GM12878 (cell line): Measurements from ENCODE around the gene TRIM40. TPM values are rescaled to one million over a fixed set of nuclear protein-coding genes. Genes with fewer than 3 reads are reported as not detected.

Source experiments
- ATAC-seq: fragments of 200-7000 bp; cut with Tn5 transposase; 3 replicates; pipeline ENCODE4 v1.9.1; 2020; ENCODE audit warnings: mild to moderate bottlenecking, moderate library complexity
- BruUV-seq: library from RNA; stranded (reverse); fragments of 400-500 nt; replicated peaks from 2 replicates; lab custom pipeline; 2021; lab: Mats Ljungman, UMichigan
- CTCF ChIA-PET: fragments of 300-600 bp; sonication (Branson Sonifier 250); formaldehyde crosslinking; extraction: SDS; loops from one replicate; lab custom pipeline; 2021; ENCODE audit warnings: inconsistent platforms; lab: Yijun Ruan, JAX
- POLR2A ChIA-PET: fragments of 350-600 bp; formaldehyde crosslinking; extraction: SDS; loops from one replicate; lab custom pipeline; 2021; ENCODE audit warnings: inconsistent platforms; lab: Charles Lee
- RAD21 ChIA-PET: fragments of 300-600 bp; sonication (Branson Sonifier 250); formaldehyde crosslinking; loops from one replicate; lab custom pipeline; 2023; ENCODE audit warnings: antibody characterized with exemption; ENCODE audit not compliant: unreplicated experiment; lab: Charles Lee
- SMC1A ChIA-PET: fragments of 300-600 bp; sonication (Branson Sonifier 250); formaldehyde crosslinking; loops from one replicate; lab custom pipeline; 2023; ENCODE audit not compliant: unreplicated experiment, uncharacterized antibody; lab: Charles Lee
- DNase-seq: peaks from one replicate; pipeline ENCODE4 v3.0.0-alpha.2; 2011; ENCODE audit warnings: low read depth, low spot score
- FAIRE-seq: peaks from 3 replicates; lab custom pipeline; 2011; peaks lifted over from hg19 to GRCh38; lab: Jason Lieb, UNC
- H2AFZ ChIP-seq: 2 replicates; pipeline ENCODE4 v1.6.0; 2011; ENCODE audit warnings: low read depth, low read length, control low read depth; ENCODE audit not compliant: control insufficient read depth
- H3K27ac ChIP-seq: 2 replicates; pipeline ENCODE4 v1.5.1; 2011; ENCODE audit warnings: control low read depth; ENCODE audit not compliant: control insufficient read depth, insufficient read depth
- H3K27me3 ChIP-seq, 2 experiments: replicated peaks in 1 of 2; 2 replicates each; pipeline versions ENCODE4 v1.6.0 to v1.6.1; 2011; ENCODE audit warnings: low read length in 1 of 2; ENCODE audit not compliant: control insufficient read depth in 2 of 2, insufficient read depth in 2 of 2
- H3K36me3 ChIP-seq, 2 experiments: 2 replicates each; pipeline ENCODE4 v1.5.1; 2011; ENCODE audit warnings: low read length in 1 of 2; ENCODE audit not compliant: control insufficient read depth in 2 of 2, insufficient read depth in 2 of 2
- H3K4me1 ChIP-seq: 2 replicates; pipeline ENCODE4 v1.6.1; 2011; ENCODE audit warnings: mild to moderate bottlenecking, low read length, moderate library complexity, mixed read lengths; ENCODE audit not compliant: control insufficient read depth, insufficient read depth
- H3K4me2 ChIP-seq: 2 replicates; pipeline ENCODE4 v1.6.0; 2011; ENCODE audit warnings: control low read depth; ENCODE audit not compliant: control insufficient read depth, insufficient read depth
- H3K4me3 ChIP-seq: fragments of 200-600 bp; sonication (generic); 2 replicates; pipeline ENCODE4 v1.5.1; 2016
- H3K79me2 ChIP-seq: 2 replicates; pipeline ENCODE4 v1.6.0; 2011; ENCODE audit warnings: low read length; ENCODE audit not compliant: control insufficient read depth, insufficient read depth
- H3K9ac ChIP-seq: 2 replicates; pipeline ENCODE4 v1.8.0; 2011; ENCODE audit warnings: low read length, control low read depth, mixed read lengths; ENCODE audit not compliant: control insufficient read depth, insufficient read depth
- H3K9me3 ChIP-seq: replicated peaks from 3 replicates; pipeline ENCODE4 v1.5.1; 2011; ENCODE audit warnings: mild to moderate bottlenecking, low read length; ENCODE audit not compliant: control insufficient read depth, insufficient read depth
- H4K20me1 ChIP-seq: 2 replicates; pipeline ENCODE4 v1.6.0; 2011; ENCODE audit not compliant: control insufficient read depth, insufficient read depth
- CBX5 ChIP-seq: sonication (generic); IDR thresholded peaks from 2 replicates; pipeline ENCODE4 v1.6.1; 2016; ENCODE audit warnings: low read depth, moderate library complexity, mild to moderate bottlenecking, inconsistent platforms
- CEBPZ ChIP-seq: fragments of 150-350 bp; IDR thresholded peaks from 2 replicates; pipeline ENCODE4 v1.6.1; 2016; ENCODE audit warnings: low read depth, low read length
- HCFC1 ChIP-seq: fragments of 150-350 bp; IDR thresholded peaks from 2 replicates; pipeline ENCODE4 v1.6.1; 2014; ENCODE audit warnings: low read length
- MEF2A ChIP-seq: IDR thresholded peaks from 2 replicates; pipeline ENCODE4 v1.6.1; 2011; ENCODE audit warnings: low read depth, mild to moderate bottlenecking, low read length, moderate library complexity; ENCODE audit not compliant: insufficient read depth
- MTA2 ChIP-seq: fragments of 450-650 bp; IDR thresholded peaks from 2 replicates; pipeline ENCODE4 v1.6.1; 2016; ENCODE audit warnings: low read depth, mild to moderate bottlenecking, moderate library complexity
- NFYB ChIP-seq: IDR thresholded peaks from 2 replicates; pipeline ENCODE4 v1.6.1; 2011; ENCODE audit warnings: low read depth, mild to moderate bottlenecking, low read length, improper control_type of control experiment, moderate library complexity; ENCODE audit not compliant: insufficient read depth
- RAD21 ChIP-seq: IDR thresholded peaks from 2 replicates; pipeline ENCODE4 v1.6.1; 2011; ENCODE audit warnings: mild to moderate bottlenecking, low read depth, low read length, moderate library complexity; ENCODE audit not compliant: insufficient read depth
- RBBP5 ChIP-seq: fragments of 200-600 bp; sonication (generic); conservative IDR thresholded peaks from 2 replicates; pipeline ENCODE4 v1.6.1; 2016
- SIN3A ChIP-seq: IDR thresholded peaks from 2 replicates; pipeline ENCODE4 v1.6.1; 2012; ENCODE audit warnings: low read depth, low read length, improper control_type of control experiment
- STAT3 ChIP-seq: IDR thresholded peaks from 2 replicates; pipeline ENCODE4 v1.6.1; 2011; ENCODE audit warnings: low read depth, low read length, improper control_type of control experiment
- SUZ12 ChIP-seq: fragments of 200-600 bp; sonication (generic); IDR thresholded peaks from one replicate; pipeline ENCODE4 v1.6.1; 2018; ENCODE audit warnings: antibody characterized with exemption, mild to moderate bottlenecking; ENCODE audit not compliant: unreplicated experiment
- ZNF274 ChIP-seq: IDR thresholded peaks from one replicate; pipeline ENCODE4 v1.8.0; 2011; ENCODE audit not compliant: insufficient read length, insufficient read depth
- WGBS: methylation state at CpG from one replicate; pipeline ENCODE4 v1.1.6; 2016; ENCODE audit warnings: low lambda C conversion rate; ENCODE audit not compliant: insufficient replicate concordance, insufficient coverage; ENCODE audit errors: missing lambda C conversion rate; 5-methylcytosine and 5-hydroxymethylcytosine counted together
- in situ Hi-C: fragments of 300-500 bp; cut with MboI; formaldehyde crosslinking; loops from 9 replicates; pipeline ENCODE4 v1.14.3; 2018; ENCODE audit warnings: mixed read lengths
- intact Hi-C: fragments of 100-400 bp; cut with micrococcal nuclease; formaldehyde crosslinking; loops from one replicate; pipeline ENCODE4 v1.14.2; 2022; ENCODE audit not compliant: unreplicated experiment
- polyA plus RNA-seq, 11 experiments: library from polyadenylated mRNA; depleted of rRNA in 4 of 11; unstranded in 6 of 11; stranded (reverse) in 5 of 11; fragments of >200 nt; fragmentation: Nextera tagmentation in 4 of 11; fragmentation: Illumina TruSeq in 1 of 11; extraction: Ambion mirVana in 4 of 11; extraction: Trizol in 1 of 11; gene quantifications; 1 replicate in 1 of 11; 2 replicates in 10 of 11; pipeline versions ENCODE4 v1.2.1 to v1.2.3, GENCODE V29; 2011 to 2016; ENCODE audit warnings: inconsistent platforms in 2 of 11, missing spikeins in 2 of 11, low read depth in 1 of 11
- total RNA-seq, 4 experiments: library from RNA; depleted of rRNA in 3 of 4; stranded (reverse); fragments of >200 nt in 3 of 4; fragmentation: Illumina TruSeq in 1 of 4; extraction: Trizol in 1 of 4; gene quantifications; 2 replicates each; pipeline versions ENCODE4 v1.2.1 to v1.2.3, GENCODE V29; 2013 to 2021
- TF ChIP-seq, protein P1 (sequence below): fragments of 450-650 bp; IDR thresholded peaks from 2 replicates; pipeline ENCODE4 v1.6.1; 2016; ENCODE audit warnings: mild to moderate bottlenecking

The TRIM40 gene
- total and polyA plus RNA-seq, 10 of the 15 experiments (the other 5 are each of a cell fraction or from before 2014, with no cell fraction given), result not detected

- no peaks in the 10 kb centered on the region for H3K9me3 ChIP-seq
- intact Hi-C loops, result no loop called here
- ChIA-PET RAD21 (interaction anchor here (1.3 kb wide), 1 partner anchor 10 kb away, joined by 3 read pairs; no protein-coding TSS in a partner anchor), POLR2A (interaction anchor here (0.7 kb wide), 1 partner anchor 186 kb away, joined by 4 read pairs; no protein-coding TSS in a partner anchor), SMC1A (interaction anchor here (0.7 to 1.0 kb wide), 2 partner anchors 41 to 1744 kb away, joined by 3 read pairs; no protein-coding TSS in a partner anchor), CTCF (interaction anchor here (1.7 kb wide), 1 partner anchor 10 kb away, joined by 7 read pairs; no protein-coding TSS in a partner anchor)
- no peak for FAIRE-seq
- in situ Hi-C loops, result no loop called here
- H3K36me3 ChIP-seq, result no peaks in the 10 kb centered on the region
- H3K27ac ChIP-seq, result no peak overlapping the region
- no peak overlapping the region for H3K4me3 ChIP-seq
- no peak for DNase-seq
- peaks cover 3 to 4% of the 10 kb centered on the region in 2 experiments; a peak in 2 of 4 replicates for H3K27me3 ChIP-seq
- no peak overlapping the region for H2AFZ ChIP-seq
- no peak overlapping the region for H3K9ac ChIP-seq
- no peak overlapping the region for H3K4me2 ChIP-seq
- H4K20me1 ChIP-seq, result no peaks in the 10 kb centered on the region
- WGBS, result 27% methylated on average over 11 of the region's 11 CpGs
- no peaks in the 10 kb centered on the region for H3K4me1 ChIP-seq
- H3K79me2 ChIP-seq, result no peaks in the 10 kb centered on the region
- TF ChIP-seq MEF2A, result no peak
- TF ChIP-seq CBX5, result no peak
- TF ChIP-seq RBBP5, result no peak
- no peak for TF ChIP-seq HCFC1
- no peak for TF ChIP-seq MTA2
- no peak for TF ChIP-seq CEBPZ
- no peak for TF ChIP-seq RAD21
- no peak for TF ChIP-seq NFYB
- TF ChIP-seq SIN3A, result no peak
- TF ChIP-seq, protein P1, sequence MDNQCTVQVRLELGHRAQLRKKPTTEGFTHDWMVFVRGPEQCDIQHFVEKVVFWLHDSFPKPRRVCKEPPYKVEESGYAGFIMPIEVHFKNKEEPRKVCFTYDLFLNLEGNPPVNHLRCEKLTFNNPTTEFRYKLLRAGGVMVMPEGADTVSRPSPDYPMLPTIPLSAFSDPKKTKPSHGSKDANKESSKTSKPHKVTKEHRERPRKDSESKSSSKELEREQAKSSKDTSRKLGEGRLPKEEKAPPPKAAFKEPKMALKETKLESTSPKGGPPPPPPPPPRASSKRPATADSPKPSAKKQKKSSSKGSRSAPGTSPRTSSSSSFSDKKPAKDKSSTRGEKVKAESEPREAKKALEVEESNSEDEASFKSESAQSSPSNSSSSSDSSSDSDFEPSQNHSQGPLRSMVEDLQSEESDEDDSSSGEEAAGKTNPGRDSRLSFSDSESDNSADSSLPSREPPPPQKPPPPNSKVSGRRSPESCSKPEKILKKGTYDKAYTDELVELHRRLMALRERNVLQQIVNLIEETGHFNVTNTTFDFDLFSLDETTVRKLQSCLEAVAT, result no peak
- TF ChIP-seq SUZ12, result no peak
- no peak for TF ChIP-seq ZNF274
- TF ChIP-seq STAT3, result no peak
- TF ChIP-seq, all 136 proteins: peak for 0
- BruUV-seq, result no TSS peak
- ATAC-seq, result no peak
Measured at GRCh38 chr6:30091577-30092381, 44.2 kb upstream of the TRIM40 start.
